Fibroblast of skin of left quadriceps (primary cell): ENCODE measurements around the gene CNOT4.
"Not testable (repeated sequence)": the region's sequence is repeated elsewhere in the genome, so short reads cannot be mapped to it uniquely, and the experiment has no call there.

ENCODE experiments used
- DNase-seq, 2 experiments: peaks; one replicate each; pipeline ENCODE4 v3.0.0-alpha.2; 2013; ENCODE audit warnings: low read depth in 2 of 2

The CNOT4 gene

DNA sequence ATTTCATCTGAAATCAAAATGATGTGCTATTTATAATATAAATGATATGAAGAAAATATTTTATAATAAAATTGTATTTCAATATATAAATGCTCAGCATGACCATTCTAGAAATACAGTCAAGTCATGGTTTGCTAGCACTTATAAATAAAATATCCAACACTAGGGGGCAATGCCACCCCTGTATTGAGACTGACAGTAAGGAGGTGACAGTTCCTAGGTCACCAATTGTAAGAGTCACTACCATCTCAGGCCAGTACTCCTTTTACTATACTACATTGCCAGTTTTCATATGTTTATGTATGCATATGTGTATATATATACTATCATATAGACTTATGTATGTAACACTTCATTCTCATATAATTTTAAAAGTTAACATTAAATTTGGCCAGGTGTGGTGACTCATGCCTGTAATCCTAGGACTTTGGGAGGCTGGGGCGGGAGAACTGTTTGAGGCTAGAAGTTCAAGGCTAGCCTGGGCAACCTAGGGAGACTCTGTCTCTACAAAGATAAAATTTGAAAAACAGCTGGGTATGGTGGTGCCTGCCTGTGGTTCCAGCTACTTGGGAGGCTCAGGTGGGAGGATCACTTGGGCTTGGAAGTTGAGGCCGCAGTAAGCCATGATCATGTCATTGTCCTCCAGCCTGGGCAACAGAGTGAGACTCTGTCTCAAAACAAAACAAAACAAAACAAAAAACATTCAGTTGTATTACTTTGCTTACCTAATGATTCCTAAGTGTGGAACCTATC, 2.4 kb upstream of the CNOT4 start:
- no peak for DNase-seq

DNA sequence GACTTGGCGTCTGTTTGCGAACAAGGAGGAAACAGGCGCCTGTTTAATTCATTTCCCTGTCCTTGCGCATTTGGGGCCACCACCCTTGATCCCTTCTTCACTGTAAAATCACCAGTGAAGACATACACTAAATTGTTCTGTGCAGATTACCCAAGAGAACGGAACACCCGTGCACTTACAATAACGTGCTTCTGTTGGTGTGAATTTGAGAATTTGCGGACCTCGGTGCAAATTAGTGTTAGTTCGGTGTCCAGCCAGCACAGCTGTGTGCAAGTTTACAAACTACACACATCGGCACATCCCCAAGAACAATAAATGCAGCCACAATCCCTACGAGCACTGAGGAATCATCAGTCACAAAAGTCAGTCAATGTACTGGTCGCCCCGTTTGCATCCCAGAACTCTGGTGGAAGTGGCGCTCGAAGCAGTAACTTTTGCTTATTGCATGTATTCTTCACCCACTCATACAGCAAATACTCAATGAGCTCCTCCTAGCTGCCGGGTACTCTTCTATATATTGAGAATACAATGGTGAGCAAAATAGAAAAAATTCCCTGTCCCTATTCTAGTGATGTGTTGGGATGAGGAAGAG, 786 bp upstream of the CNOT4 start:
- no peak for DNase-seq

DNA sequence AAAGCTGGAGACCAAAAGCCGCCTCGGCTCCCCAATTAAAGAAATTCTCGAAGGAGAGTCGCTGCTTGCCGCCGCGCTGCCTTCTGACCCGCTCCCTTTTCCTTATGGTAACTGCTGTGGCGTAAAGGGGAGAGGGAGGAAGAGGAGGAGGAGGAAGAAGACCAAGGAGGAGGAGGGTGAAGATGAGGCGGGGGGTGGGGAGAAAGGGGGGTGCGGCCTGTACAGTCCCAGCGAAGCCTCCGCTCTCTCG, 388 bp downstream of the CNOT4 start:
- peak in 1 of 2 experiments; percentile 28 for DNase-seq

DNA sequence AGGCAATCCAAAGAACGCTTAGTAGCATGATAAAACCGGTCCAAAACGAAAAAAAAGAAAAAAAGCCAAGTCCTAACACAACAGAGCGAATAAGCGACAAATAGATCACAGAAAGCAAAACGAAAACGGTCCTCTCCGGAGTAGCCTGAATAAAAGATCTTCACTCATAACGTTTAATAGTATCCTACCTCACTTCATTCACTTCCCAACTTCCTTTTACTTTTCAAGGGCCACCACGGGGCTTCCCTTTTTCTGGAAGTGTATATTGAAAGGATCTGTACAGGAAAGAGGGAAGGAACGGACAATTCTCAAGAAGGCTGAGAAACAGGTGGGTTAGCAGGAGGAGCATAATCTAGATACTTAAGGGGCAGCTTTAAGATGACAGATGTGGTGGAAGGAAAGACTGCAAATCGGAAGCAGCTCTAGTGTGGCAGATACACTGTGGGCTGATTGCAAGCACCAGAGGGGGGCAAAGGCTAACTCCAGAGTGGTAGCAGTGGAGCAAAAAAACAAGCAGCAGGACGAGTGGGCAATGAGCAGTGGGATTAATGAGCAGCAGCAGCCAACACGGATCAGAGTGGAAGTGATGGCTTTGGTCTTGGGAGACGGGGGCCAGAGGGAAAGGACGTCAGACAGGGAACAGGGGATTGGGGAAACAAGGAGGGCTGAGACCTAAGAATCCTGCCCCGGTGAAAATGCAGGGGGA, 866 bp downstream of the CNOT4 start:
- DNase-seq = no peak

DNA sequence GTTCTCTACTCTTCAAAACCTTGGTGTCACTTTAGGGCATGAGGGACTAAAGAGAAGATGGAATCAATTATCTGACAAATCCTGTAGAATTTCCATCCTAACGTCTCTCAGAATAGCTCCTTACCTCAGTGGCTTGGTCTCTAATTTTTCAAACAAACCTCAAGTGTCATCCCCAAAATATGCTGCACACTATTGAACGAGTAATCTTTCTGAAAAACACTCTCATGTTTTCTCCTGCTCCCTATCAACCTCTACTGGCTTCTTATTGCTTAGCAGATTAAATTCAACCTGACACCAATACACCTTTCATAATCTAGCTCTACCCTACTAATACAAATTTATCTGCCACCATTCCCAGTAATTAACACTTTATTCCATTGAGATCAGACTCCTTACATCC, 8.5 kb downstream of the CNOT4 start:
- no peak for DNase-seq

DNA sequence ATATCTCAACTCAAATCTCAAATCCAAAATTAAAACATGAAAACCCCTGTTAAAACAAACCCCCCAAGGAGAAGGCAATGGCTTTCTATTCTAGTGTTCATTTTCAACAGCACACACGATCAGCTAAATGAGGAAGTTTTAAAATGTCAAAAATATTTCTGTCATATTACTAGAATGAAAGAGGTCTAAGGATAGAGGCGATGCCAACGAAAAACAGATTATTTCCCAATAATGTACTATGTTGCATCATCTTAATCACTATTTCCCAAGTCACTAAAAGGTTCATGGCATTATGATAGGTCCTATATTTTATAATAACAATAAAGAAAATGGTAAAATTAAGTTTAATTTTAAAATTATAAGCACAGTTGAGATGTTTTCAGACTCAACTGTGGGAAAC, 10.1 kb downstream of the CNOT4 start:
- no peak for DNase-seq

DNA sequence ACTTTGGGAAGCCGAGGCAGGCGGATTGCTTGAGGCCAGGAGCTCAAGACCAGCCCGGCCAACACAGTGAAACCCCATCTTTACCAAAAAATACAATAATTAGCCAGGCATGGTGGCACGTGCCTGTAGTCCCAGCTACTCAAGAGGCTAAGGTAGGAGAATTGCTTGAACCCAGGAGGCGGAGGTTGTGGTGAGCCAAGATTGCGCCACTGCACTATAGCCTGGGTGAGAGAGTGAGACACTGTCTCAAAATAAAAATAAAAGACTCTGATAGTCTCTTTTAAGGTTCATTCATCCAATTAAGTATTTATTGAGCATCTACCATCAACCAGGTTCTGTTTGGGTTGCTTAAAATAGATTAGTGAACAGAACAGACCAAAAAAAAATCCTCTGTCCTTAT, 12.7 kb downstream of the CNOT4 start:
- not testable (repeated sequence) for DNase-seq

DNA sequence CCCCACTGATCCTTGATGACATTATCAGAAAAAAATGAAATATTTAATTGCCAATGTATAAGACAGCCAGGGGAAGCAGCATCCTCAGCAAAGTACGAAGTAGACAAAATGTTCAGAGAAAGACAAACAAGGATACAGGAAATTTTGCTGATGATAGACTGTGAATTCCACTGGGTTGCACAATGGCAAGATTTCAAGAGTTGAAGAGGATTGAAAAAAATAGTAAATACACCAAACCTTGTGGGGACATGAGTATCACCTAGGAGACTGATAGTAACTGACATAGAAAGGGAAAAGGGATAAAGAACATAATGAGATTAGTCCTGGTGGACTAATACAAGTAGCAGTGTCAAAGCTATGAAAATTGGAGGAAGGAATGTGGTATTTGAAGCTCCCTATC, 16.5 kb downstream of the CNOT4 start:
- no peak for DNase-seq

DNA sequence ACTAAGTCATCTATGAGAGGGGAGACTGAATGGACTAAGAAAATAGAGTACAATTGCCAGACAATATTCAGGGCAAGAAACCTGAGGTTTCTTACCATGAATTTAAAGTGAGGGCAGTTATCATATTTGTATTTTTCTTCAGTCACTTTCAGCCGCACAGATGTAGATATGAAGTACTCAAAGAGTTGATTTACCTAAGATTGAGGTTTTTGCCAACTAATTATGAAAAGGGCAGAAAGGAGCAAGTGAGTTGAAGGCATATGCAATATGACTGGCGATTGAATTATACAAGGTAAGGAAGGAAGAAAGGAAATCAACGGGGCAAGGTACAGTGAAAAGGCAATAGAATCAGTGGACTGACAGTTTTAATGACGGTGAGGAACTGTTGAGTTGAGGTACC, 17.8 kb downstream of the CNOT4 start:
- no peak for DNase-seq

DNA sequence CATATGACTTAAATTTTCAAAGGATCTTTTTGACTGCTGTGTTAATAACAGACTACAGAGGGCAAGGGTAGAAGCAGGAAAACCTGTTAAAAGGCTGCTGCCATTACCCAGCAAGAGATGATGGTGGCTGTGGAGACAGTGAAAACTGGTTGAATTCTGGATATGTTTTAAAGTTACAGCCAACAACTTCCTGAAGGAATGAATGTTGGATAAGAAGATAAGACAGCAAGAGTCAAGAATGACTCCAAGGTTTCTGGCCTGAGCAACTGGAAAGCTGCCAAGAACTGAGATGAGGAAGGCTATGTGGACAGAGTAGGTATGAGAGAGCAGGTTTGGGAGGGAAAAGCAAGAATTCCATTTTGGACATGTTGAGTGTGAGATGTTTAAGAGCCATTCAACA, 19.1 kb downstream of the CNOT4 start:
- no peak for DNase-seq

DNA sequence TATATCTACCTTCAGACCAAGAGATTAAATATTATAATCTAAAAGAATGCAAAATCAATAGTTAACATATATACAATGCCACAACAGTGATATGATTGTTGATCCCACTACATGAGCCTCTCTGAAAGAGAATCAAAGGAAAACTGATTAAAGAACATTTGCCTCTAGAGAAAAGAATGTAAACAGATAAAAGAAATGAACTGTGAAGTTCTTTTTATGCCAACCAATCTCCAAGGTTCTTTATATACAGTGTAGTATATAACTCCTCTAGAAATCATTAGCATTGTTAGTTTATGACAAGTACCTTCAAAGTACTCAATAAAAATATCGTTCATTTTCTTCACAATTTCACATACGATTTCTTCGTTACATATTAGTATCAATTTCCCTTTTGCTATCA, 20.1 kb downstream of the CNOT4 start:
- DNase-seq = no peak

DNA sequence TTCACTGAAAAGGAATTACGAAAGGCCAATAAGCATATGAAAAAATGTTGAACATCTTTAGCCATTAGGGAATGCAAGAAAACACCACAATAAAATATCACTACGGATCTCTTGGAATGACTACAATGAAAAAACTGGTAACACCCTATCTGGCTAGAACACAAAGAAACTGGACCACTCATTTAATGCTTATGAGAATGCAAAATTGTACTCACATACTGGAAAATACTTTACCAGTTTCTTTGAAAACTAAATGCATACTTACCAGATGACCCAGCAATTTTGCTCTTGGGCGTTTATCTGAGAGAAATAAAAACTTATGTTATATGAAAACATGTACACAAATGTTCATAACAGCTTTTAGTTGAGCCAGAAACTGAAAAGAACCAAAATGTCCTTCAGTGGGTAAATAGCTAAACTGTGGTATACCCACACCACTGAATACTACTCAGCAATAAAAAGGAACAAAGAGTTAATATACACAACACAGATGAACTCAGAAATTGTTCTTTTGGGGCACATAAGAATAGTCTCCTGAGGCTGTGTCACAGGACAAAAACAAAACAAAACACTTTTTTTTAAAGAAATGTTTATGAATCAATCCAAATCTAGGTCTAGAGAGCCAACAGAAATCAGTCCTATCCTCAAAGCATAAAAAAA, 23.5 kb downstream of the CNOT4 start:
- no peak for DNase-seq

DNA sequence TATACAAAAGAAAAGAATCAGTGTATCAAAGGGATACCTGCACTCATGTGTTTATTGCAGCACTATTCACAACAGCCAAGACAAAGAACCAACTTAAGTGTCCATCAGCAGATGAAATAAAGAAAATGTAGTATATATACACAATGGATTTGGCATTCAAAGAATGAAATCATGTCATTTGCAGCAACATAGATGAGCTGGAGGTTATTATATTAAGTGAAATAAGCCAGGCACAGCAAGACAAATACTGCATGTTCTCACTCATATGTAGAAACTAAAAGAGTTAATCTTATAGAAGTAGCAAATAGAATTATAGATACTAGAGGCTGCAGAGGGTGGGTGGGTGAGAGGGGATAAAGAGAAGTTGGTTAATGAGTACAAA, 28.3 kb downstream of the CNOT4 start:
- DNase-seq = no peak

DNA sequence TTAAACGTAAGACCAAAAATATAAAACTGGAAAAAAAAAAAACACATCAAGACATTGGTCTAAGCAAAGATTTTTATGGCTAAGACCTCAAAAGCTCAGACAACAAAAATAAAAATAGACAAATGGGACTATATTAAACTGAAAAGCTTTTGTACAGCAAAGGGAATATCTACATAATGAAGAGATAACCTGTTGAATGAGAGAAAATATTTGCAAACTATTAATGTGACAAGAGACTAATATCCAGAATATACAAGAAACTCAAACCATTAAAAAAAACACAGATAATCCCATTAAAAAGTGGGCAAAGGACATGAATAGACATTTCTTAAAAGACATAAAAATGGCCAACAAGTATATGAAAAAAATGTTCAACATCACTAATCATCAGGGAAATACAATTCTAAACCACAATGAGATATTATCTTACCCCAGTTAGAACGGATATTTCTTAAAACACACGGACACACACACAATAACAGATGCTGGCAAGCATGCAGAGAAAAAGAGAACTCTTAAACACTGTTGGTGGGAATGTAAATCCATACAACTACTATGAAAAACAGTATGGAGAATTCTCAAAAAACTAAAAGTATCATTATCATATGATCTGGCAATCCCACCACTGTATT, 28.8 kb downstream of the CNOT4 start:
- no peak for DNase-seq

DNA sequence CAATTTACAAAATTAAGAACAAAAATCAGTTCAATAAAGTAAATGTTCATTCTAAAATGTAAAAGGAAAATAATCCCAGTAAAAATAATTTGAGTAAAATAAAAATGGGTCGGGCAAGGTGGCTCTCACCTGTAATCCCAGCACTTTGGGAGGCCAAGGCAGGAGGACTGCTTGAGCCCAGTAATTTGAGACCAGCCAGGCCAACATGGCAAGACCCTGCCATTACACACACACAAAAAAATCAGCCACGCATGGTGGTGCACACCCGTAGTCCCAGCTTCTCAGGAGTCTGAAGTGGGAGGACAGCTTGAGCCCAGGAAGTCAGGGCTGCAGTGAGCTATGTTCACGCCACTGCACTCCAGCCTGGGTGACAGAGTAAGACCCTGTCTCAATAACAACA, 34.4 kb downstream of the CNOT4 start:
- no peak for DNase-seq

DNA sequence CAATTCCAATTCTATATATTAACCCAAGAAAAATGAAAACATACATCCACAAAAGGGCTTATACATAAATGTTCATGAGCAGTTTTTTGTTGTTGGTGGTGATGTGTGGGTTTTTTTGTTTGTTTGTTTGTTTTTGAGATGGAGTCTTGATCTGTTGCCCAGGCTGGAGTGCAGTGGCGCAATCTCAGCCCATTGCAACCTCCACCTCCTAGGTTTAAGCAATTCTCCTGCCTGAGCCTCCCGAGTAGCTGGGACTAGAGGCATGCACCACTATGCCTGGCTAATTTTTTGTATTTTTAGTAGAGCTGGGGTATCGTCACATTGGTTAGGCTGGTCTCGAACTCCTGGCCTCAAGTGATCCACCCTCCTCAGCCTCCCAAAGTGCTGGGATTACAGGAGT, 40.2 kb downstream of the CNOT4 start:
- not testable (repeated sequence) for DNase-seq

DNA sequence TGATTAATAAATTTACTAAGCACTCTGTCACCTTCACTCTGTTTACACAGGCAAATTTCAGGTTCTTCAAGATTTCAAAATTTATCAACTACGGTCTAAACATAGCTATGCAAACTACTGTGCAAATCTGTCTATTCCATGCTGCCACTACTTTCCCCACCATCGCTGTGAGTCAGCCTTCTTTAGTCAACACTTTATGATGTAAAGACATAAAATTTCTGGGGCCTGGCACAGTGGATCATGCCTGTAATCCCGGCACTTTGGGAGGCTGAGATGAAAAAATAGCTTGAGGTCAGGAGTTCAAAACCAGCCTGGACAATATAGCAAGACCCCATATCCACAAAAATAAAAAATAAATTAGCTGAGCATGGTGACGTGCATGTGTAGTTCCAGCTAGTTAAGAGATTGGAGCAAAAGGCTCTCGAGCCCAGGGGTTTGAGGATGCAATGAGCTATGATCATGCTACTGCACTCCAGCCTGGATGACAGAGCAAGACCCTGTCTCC, 42.6 kb downstream of the CNOT4 start:
- DNase-seq = no peak

DNA sequence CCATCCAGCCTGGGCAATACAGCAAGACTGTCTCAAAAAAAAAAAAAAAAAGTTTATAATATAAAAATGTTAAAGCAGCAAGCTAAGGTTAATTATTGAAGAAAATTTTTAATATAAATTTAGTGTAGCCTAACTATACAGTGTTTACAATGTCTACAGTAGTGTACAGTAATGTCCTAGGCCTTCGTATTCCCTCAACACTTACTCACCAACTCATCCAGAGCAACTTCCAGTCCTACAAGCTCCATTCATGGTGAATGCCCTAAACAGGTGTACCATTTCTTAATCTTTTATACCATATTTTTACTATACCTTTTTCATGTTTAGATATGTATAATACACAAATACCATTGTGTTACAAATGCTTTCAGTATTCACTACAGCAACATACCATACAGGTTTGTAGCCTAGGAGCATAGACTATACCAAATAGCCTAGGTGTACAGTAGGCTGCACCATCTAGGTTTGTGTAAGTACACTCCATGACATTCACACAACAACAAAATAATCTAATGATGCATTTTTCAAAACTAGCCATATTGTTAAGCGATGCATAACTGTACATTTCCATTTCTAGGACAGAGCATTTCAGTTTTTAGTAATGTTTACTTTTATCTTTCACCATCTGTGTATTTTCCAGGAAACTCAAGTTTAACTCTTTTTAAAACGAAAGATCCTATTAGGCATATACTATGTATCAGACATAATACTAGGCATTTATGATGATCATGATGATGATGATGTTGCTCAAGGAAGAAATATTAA, 43.3 kb downstream of the CNOT4 start:
- no peak for DNase-seq

DNA sequence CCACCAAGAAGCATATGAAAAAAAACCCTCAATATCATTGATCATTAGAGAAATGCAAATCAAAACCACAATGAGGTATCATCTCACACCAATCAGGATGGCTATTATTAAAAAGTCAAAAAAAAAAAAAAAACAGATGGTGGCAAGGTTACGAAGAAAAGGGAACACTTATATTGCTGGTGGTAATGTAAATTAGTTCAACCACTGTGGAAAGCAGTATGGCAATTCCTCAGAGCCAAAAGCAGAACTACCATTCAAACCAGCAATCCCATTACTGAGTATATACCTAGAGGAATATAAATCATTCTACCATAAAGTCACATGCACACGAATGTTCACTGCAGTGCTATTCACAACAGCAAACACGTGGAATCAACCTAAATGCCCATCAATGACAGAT, 46.0 kb downstream of the CNOT4 start:
- no peak for DNase-seq

DNA sequence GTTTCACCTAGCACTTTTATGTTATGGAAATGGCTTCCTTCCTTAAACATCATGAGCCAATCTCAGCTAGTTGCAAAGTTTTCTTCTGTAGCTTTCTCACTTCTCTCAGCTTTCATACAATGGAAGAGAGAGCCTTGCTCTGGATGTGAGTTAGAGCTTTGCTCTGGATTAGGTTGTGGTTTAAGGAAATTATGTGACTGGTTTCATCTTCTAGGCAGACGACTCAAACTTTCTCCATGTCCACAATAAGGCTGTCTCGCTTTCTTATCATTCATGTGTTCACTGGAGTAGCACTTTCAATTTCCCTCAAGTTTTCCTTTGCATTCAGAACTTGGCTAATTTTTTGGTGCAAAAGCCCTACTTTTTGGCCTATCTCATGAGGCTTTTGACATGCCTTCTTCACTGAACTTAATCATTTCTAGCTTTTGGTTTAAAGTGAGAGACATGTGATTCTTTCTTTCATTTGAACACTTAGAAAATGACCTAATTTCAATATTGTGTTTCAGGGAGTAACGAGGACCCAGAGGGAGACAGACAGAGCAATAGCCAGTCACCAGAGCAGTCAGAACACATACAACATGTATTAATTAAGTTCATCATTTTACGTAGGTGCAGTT, 49.8 kb downstream of the CNOT4 start:
- DNase-seq = no peak

DNA sequence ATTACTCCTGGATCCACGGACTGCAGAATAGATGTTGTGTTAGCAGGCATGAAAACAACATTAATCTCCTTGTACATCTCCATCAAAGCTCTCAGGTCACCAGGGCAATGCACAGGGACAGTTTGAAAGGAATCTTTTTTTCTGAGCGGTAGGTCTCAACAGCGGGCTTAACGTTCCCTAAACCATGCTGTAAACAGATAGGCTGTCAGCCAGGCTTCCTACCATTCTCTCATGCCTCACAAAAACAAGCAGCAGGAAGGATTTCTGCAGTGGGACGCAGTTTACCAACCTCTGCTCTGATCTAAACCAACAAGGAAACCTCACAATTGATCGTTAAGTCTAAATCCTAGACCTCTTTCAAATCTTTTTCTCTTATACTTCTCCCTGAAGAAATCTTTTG, 50.8 kb downstream of the CNOT4 start:
- no peak for DNase-seq
